Loucy (cell line): Measurements from ENCODE around the gene TBC1D2B.

Source experiments
- H2AFZ ChIP-seq: fragments of 200-600 bp; sonication (generic); 2 replicates; pipeline ENCODE4 v1.6.0; 2016; ENCODE audit warnings: antibody characterized with exemption, mild to moderate bottlenecking, low read length, moderate library complexity
- H3F3A ChIP-seq: fragments of 200-600 bp; 2 replicates; pipeline ENCODE4 v1.6.0; 2016; ENCODE audit warnings: antibody characterized with exemption, low read depth, mild to moderate bottlenecking
- H3K27me3 ChIP-seq: fragments of 200-600 bp; sonication (generic); 2 replicates; pipeline ENCODE4 v1.6.1; 2014; ENCODE audit warnings: low read length, mild to moderate bottlenecking; ENCODE audit not compliant: insufficient read depth, poor library complexity, severe bottlenecking
- H3K36me3 ChIP-seq: fragments of 200-600 bp; sonication (generic); 2 replicates; pipeline ENCODE4 v1.6.1; 2016; ENCODE audit warnings: low read length; ENCODE audit not compliant: insufficient read depth
- H3K4me1 ChIP-seq: fragments of 200-600 bp; sonication (generic); 2 replicates; pipeline ENCODE4 v1.5.1; 2014; ENCODE audit warnings: low read length, mild to moderate bottlenecking; ENCODE audit not compliant: insufficient read depth, poor library complexity, severe bottlenecking
- H3K4me2 ChIP-seq: fragments of 200-600 bp; sonication (generic); 2 replicates; pipeline ENCODE4 v1.6.0; 2014; ENCODE audit warnings: antibody characterized with exemption, low read length, low read depth, mild to moderate bottlenecking; ENCODE audit not compliant: poor library complexity, severe bottlenecking
- H3K4me3 ChIP-seq: fragments of 200-600 bp; sonication (generic); 2 replicates; pipeline ENCODE4 v1.5.1; 2014; ENCODE audit warnings: low read length, mild to moderate bottlenecking, mixed read lengths; ENCODE audit not compliant: poor library complexity, severe bottlenecking
- H3K79me2 ChIP-seq: fragments of 200-600 bp; sonication (generic); 2 replicates; pipeline ENCODE4 v1.6.1; 2014; ENCODE audit warnings: low read length; ENCODE audit not compliant: insufficient read depth
- H3K9ac ChIP-seq: fragments of 200-600 bp; sonication (generic); 2 replicates; pipeline ENCODE4 v1.6.0; 2014; ENCODE audit warnings: mild to moderate bottlenecking, low read depth, low read length, moderate library complexity; ENCODE audit not compliant: poor library complexity, severe bottlenecking
- H3K9me2 ChIP-seq: fragments of 200-600 bp; sonication (generic); replicated peaks from 2 replicates; pipeline ENCODE4 v1.6.1; 2016; ENCODE audit warnings: low read depth, low read length, mixed read lengths
- H3K9me3 ChIP-seq: fragments of 200-600 bp; sonication (generic); 2 replicates; pipeline ENCODE4 v1.6.1; 2014; ENCODE audit warnings: mild to moderate bottlenecking, antibody characterized with exemption, low read length, low read depth; ENCODE audit not compliant: insufficient read depth
- H4K20me1 ChIP-seq: fragments of 200-600 bp; sonication (generic); 2 replicates; pipeline ENCODE4 v1.6.0; 2014; ENCODE audit warnings: antibody characterized with exemption, low read length, mild to moderate bottlenecking; ENCODE audit not compliant: insufficient read depth, poor library complexity, severe bottlenecking
- CTCF ChIP-seq: fragments of 200-600 bp; sonication (generic); conservative IDR thresholded peaks from 2 replicates; pipeline ENCODE4 v1.5.1; 2014; ENCODE audit warnings: mild to moderate bottlenecking, antibody characterized with exemption, low read length
- EZH2phosphoT487 ChIP-seq: fragments of 200-600 bp; IDR thresholded peaks from 2 replicates; pipeline ENCODE4 v1.6.1; 2018; ENCODE audit warnings: antibody characterized with exemption, mild to moderate bottlenecking, moderate library complexity, borderline replicate concordance

The TBC1D2B gene

GRCh38 chr15:78098131-78098755 lies 20.7 kb upstream of the TBC1D2B start:
- no peaks in the 10 kb centered on the region for H3K27me3 ChIP-seq
- H3K9me2 ChIP-seq, result no peaks in the 10 kb centered on the region
- no peaks in the 10 kb centered on the region for H3K36me3 ChIP-seq
- no peak overlapping the region for H3K4me2 ChIP-seq
- H3K9ac ChIP-seq, result no peak overlapping the region
- TF ChIP-seq EZH2phosphoT487 (no peak), CTCF (no peak)
- H2AFZ ChIP-seq, result no peak overlapping the region
- no peaks in the 10 kb centered on the region for H3K9me3 ChIP-seq
- no peaks in the 10 kb centered on the region for H3K79me2 ChIP-seq
- H3K4me1 ChIP-seq, result peaks cover 10% of the 10 kb centered on the region
- no peaks in the 10 kb centered on the region for H4K20me1 ChIP-seq
- H3F3A ChIP-seq, result no peaks in the 10 kb centered on the region
- no peak overlapping the region for H3K4me3 ChIP-seq

- Histone ChIP-seq H3K9me2 (no peaks in the 10 kb centered on the region), H2AFZ (no peak overlapping the region), H3K4me1 (peaks cover 10% of the 10 kb centered on the region), H3K4me2 (no peak overlapping the region), H3K36me3 (no peaks in the 10 kb centered on the region), H3K27me3 (no peaks in the 10 kb centered on the region), H3K9ac (no peak overlapping the region), H3K4me3 (no peak overlapping the region), H3F3A (no peaks in the 10 kb centered on the region), H3K79me2 (no peaks in the 10 kb centered on the region), H4K20me1 (no peaks in the 10 kb centered on the region), H3K9me3 (no peaks in the 10 kb centered on the region)
- TF ChIP-seq EZH2phosphoT487, result no peak
- no peak for TF ChIP-seq CTCF
Measured at GRCh38 chr15:78097667-78098066, 20.2 kb upstream of the TBC1D2B start.

GRCh38 chr15:78093242-78094020 lies 15.9 kb upstream of the TBC1D2B start:
- TF ChIP-seq CTCF (no peak), EZH2phosphoT487 (no peak)
- Histone ChIP-seq H3K79me2 (no peaks in the 10 kb centered on the region), H3K4me3 (no peak overlapping the region), H3K9me2 (no peaks in the 10 kb centered on the region), H3K36me3 (no peaks in the 10 kb centered on the region), H3F3A (no peaks in the 10 kb centered on the region), H3K27me3 (no peaks in the 10 kb centered on the region), H2AFZ (no peak overlapping the region), H3K9ac (no peak overlapping the region), H3K9me3 (no peaks in the 10 kb centered on the region), H4K20me1 (no peaks in the 10 kb centered on the region), H3K4me2 (no peak overlapping the region), H3K4me1 (peaks cover 20% of the 10 kb centered on the region)
